Raji (cell line): ENCODE data around the gene FRY.

Experiments used
- POLR2A ChIP-seq: IDR thresholded peaks from 2 replicates; pipeline ENCODE4 v1.6.1; 2011; ENCODE audit warnings: low read depth, low read length, control low read depth; ENCODE audit not compliant: insufficient read depth

Gene FRY

GRCh38 chr13:32179708-32180107 lies 148.1 kb downstream of the FRY start:
- no peak for TF ChIP-seq POLR2A

- no peak for TF ChIP-seq POLR2A
Measured at GRCh38 chr13:32187651-32188050, 156.1 kb downstream of the FRY start.

- no peak for TF ChIP-seq POLR2A
Measured at GRCh38 chr13:32191452-32191998, 160.0 kb downstream of the FRY start.

GRCh38 chr13:32195713-32196112 lies 164.1 kb downstream of the FRY start:
- TF ChIP-seq POLR2A, result no peak

GRCh38 chr13:32199168-32199567 lies 167.6 kb downstream of the FRY start:
- TF ChIP-seq POLR2A, result no peak

- no peak for TF ChIP-seq POLR2A
Measured at GRCh38 chr13:32200741-32201140, 169.2 kb downstream of the FRY start.

- TF ChIP-seq POLR2A, result no peak
Measured at GRCh38 chr13:32201809-32202208, 170.2 kb downstream of the FRY start.

GRCh38 chr13:32202268-32202667 lies 170.7 kb downstream of the FRY start:
- no peak for TF ChIP-seq POLR2A

GRCh38 chr13:32203221-32203620 lies 171.6 kb downstream of the FRY start:
- TF ChIP-seq POLR2A, result no peak

- no peak for TF ChIP-seq POLR2A
Measured at GRCh38 chr13:32203736-32204135, 172.2 kb downstream of the FRY start.

GRCh38 chr13:32205431-32206096 lies 174.0 kb downstream of the FRY start:
- TF ChIP-seq POLR2A, result no peak

GRCh38 chr13:32206097-32206740 lies 174.6 kb downstream of the FRY start:
- no peak for TF ChIP-seq POLR2A

GRCh38 chr13:32208860-32209259 lies 177.3 kb downstream of the FRY start:
- TF ChIP-seq POLR2A, result no peak

- TF ChIP-seq POLR2A, result no peak
Measured at GRCh38 chr13:32209652-32210051, 178.1 kb downstream of the FRY start.

GRCh38 chr13:32210101-32210500 lies 178.5 kb downstream of the FRY start:
- TF ChIP-seq POLR2A, result no peak

GRCh38 chr13:32211813-32212212 lies 180.2 kb downstream of the FRY start:
- TF ChIP-seq POLR2A, result no peak
